Ishikawa (cell line): ENCODE results near the gene TMEM150B.

Source experiments
- CEBPB ChIP-seq: IDR thresholded peaks from 2 replicates; pipeline ENCODE4 v1.6.1; 2012
- CREB1 ChIP-seq: IDR thresholded peaks from 2 replicates; pipeline ENCODE4 v1.6.1; 2012; ENCODE audit warnings: low read depth
- EGR1 ChIP-seq: IDR thresholded peaks from 2 replicates; pipeline ENCODE4 v1.6.1; 2012
- EP300 ChIP-seq: IDR thresholded peaks from 2 replicates; pipeline ENCODE4 v1.6.1; 2012; ENCODE audit warnings: borderline replicate concordance
- FOXM1 ChIP-seq: IDR thresholded peaks from 2 replicates; pipeline ENCODE4 v1.6.1; 2012; ENCODE audit warnings: low read depth, borderline replicate concordance
- NFIC ChIP-seq: IDR thresholded peaks from 2 replicates; pipeline ENCODE4 v1.6.1; 2012
- RAD21 ChIP-seq: IDR thresholded peaks from 2 replicates; pipeline ENCODE4 v1.6.1; 2012; ENCODE audit warnings: low read depth
- TAF1 ChIP-seq: IDR thresholded peaks from 2 replicates; pipeline ENCODE4 v1.6.1; 2012; ENCODE audit warnings: low read depth, mild to moderate bottlenecking
- TCF12 ChIP-seq: IDR thresholded peaks from 2 replicates; pipeline ENCODE4 v1.6.1; 2012; ENCODE audit warnings: low read depth
- TEAD4 ChIP-seq: IDR thresholded peaks from 2 replicates; pipeline ENCODE4 v1.6.1; 2012
- YY1 ChIP-seq: IDR thresholded peaks from 2 replicates; pipeline ENCODE4 v1.6.1; 2012; ENCODE audit warnings: low read depth
- ZBTB7A ChIP-seq: IDR thresholded peaks from 2 replicates; pipeline ENCODE4 v1.6.1; 2012; ENCODE audit warnings: low read depth
- TF ChIP-seq, protein P1 (sequence below): IDR thresholded peaks from 2 replicates; pipeline ENCODE4 v1.6.1; 2012; ENCODE audit warnings: low read depth, mild to moderate bottlenecking
- TF ChIP-seq, protein P2 (sequence below): IDR thresholded peaks from 2 replicates; pipeline ENCODE4 v1.6.1; 2012
- TF ChIP-seq, protein P3 (sequence below): IDR thresholded peaks from 2 replicates; pipeline ENCODE4 v1.6.1; 2012

Gene TMEM150B

DNA sequence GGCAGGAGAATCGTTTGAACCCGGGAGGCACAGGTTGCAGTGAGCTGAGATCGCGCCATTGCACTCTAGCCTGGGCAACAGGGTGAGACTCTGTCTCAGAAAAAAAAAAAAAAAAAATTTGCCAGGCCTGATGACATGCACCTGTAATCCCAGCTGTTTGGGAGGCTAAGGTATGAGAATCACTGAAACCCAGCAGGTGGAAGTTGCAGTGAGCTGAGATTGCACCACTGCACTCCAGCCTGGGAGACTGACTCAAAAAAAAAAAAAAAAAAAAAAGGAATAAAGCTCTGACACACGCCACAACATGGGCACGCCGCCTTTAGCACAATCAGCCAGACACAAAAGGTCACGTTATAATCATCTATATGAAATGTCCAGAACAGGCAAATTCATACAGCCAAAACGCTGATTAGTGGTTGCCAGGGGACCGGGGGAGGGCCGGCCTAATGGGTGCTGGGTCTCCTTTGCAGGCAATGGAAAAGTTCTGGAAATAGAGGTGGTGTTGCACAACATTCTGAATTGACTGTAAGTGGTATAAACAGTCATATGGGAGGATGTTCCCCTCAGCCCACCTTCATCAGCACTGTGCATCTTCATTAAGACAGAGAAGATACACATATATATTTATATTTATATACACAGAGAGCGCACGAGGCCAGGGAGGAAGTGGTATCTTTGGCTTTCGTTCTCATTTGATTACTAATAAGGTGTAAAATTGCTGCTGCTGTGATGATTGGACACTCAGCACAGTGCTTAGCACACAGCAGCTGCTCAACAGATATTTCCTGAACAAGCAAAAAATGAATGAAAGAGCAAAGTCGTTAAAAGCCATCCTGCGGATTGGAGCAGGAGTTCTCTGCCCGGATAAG lies 49.1 kb downstream of the TMEM150B start:
- no peak for TF ChIP-seq RAD21

DNA sequence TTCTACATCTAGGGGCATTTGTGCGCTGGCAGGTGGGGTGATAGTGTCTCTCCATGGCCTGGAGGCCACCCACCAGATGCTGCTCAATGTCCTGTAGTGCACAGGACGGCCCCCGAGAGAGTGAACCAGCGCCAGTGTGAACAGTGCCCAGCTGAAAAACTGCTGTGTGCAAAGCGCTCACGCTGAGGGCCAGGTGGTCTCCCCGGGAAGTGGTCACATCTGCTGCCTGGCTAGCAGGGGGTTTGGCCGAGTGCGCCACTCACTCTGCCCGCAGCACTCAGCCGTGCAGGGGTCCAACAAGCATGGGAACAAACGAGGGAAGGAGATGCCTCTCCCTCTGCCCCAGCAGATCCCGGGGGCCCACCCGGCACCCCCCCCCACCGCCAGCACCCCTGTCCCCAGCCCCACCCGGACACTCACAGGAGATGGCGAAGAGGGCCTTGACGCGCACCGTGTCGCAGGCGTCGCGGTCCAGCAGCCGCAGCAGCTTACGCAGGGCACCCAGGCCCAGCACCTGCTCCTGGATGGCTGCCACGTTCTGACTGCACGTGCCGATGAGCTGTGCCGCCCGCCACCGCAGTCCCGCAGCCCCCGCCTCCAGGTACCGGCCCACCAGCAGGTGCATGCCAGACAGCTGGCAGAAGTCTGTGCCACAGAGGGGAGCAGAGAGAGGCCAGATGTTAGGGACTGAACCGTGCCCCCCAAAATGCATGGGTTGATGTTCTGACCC lies 51.0 kb downstream of the TMEM150B start:
- TF ChIP-seq, protein P1, sequence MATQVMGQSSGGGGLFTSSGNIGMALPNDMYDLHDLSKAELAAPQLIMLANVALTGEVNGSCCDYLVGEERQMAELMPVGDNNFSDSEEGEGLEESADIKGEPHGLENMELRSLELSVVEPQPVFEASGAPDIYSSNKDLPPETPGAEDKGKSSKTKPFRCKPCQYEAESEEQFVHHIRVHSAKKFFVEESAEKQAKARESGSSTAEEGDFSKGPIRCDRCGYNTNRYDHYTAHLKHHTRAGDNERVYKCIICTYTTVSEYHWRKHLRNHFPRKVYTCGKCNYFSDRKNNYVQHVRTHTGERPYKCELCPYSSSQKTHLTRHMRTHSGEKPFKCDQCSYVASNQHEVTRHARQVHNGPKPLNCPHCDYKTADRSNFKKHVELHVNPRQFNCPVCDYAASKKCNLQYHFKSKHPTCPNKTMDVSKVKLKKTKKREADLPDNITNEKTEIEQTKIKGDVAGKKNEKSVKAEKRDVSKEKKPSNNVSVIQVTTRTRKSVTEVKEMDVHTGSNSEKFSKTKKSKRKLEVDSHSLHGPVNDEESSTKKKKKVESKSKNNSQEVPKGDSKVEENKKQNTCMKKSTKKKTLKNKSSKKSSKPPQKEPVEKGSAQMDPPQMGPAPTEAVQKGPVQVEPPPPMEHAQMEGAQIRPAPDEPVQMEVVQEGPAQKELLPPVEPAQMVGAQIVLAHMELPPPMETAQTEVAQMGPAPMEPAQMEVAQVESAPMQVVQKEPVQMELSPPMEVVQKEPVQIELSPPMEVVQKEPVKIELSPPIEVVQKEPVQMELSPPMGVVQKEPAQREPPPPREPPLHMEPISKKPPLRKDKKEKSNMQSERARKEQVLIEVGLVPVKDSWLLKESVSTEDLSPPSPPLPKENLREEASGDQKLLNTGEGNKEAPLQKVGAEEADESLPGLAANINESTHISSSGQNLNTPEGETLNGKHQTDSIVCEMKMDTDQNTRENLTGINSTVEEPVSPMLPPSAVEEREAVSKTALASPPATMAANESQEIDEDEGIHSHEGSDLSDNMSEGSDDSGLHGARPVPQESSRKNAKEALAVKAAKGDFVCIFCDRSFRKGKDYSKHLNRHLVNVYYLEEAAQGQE, result no peak
- TF ChIP-seq TCF12, result no peak
- TF ChIP-seq YY1, result no peak
- TF ChIP-seq, protein P2, sequence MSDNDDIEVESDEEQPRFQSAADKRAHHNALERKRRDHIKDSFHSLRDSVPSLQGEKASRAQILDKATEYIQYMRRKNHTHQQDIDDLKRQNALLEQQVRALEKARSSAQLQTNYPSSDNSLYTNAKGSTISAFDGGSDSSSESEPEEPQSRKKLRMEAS, result no peak

DNA sequence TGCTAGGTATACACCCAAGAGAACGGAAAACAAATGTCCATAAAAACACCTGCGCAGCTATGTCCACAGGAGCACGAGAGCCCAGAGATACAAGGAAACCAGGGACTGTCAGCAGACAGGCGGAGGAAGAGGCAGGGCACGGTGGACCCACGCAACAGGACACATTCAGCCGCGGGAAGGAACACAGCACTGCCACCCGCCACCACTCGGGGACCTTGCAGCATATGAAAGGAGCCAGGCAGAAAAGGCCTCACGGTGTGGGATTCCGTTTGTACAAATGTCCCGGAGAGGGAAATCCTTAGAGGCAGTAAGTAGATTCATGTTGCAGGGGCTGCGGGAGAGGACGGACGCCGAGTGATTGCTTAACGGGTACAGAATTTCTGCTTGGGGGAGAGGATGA lies 53.0 kb downstream of the TMEM150B start:
- no peak for TF ChIP-seq FOXM1
- no peak for TF ChIP-seq YY1

DNA sequence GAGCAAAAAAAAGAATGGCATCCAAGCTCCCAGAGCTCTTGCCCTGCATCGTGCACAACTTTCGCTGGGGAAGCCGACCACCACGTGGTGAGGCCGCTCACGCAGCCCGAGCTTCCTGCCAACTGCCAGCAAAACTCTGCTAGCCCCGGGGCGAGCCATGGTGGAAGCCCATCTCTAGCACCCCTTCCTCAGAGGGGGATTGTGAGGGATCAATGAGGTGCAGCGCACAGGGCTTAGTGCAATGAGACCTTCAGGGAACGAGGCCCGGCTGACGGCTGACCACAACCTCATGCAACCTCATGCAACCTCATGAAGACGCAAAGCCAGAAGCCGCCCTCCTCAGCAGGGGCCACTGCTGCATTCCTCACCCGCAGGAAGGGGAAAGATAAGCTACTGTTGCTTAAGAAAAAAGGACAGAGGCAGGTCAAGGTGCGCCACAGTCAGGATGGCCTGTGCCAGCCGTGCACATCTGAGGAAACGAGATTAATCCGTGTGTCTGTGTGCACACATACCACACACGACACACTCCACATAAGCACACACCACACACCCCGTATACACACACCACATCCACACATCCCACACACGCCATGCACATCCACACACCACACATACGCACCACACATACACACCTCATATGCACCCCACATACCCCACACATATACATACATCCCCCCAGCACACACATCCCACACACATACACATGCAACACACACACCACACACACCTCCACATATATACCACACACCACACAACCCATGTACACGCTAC lies 54.8 kb downstream of the TMEM150B start:
- TF ChIP-seq CEBPB (no peak), CREB1 (no peak), FOXM1 (no peak), EGR1 (no peak), TEAD4 (no peak), EP300 (no peak), TAF1 (no peak), TCF12 (no peak), ZBTB7A (no peak), YY1 (no peak)
- TF ChIP-seq, protein P2, result no peak
- TF ChIP-seq, protein P3, sequence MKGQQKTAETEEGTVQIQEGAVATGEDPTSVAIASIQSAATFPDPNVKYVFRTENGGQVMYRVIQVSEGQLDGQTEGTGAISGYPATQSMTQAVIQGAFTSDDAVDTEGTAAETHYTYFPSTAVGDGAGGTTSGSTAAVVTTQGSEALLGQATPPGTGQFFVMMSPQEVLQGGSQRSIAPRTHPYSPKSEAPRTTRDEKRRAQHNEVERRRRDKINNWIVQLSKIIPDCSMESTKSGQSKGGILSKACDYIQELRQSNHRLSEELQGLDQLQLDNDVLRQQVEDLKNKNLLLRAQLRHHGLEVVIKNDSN, result no peak
- TF ChIP-seq, protein P1, result no peak

DNA sequence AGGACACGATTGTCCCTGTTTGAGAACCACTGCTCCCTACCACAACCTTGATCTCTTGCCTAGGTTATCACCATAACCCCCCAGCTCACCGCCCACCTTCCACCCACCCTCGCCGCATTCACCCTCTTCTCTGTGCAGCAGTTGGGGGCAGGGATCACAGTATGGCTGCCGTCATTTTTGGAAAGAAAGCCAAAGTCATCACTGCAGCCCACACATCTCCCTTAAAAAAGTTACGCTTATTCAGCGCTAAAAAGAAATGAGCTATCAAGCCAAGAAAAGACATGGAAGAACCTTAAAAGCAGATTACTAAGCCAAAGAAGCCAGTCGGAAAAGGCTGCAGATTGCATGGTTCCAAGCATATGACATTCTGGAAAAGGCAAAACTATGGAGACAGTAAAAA lies 55.8 kb downstream of the TMEM150B start:
- no peak for TF ChIP-seq ZBTB7A
- TF ChIP-seq TAF1, result no peak
- no peak for TF ChIP-seq EGR1
- no peak for TF ChIP-seq EP300
- TF ChIP-seq RAD21, result no peak
- TF ChIP-seq FOXM1, result no peak
- TF ChIP-seq, protein P3, result no peak
- TF ChIP-seq CREB1, result no peak
- TF ChIP-seq CEBPB, result no peak
- TF ChIP-seq NFIC, result no peak
- TF ChIP-seq TEAD4, result no peak
- TF ChIP-seq, protein P2, result no peak
- no peak for TF ChIP-seq YY1
- TF ChIP-seq TCF12, result no peak
